ENCODE data around the gene C1S. TPM values are rescaled to one million over a fixed set of nuclear protein-coding genes. Genes with fewer than 3 reads are reported as not detected.
"Not testable (repeated sequence)": the region's sequence is repeated elsewhere in the genome, so short reads cannot be mapped to it uniquely, and the experiment has no call there.

The C1S gene
- total RNA-seq, 2 donors from 2014 or later = 35.8 to 97.2 TPM

GRCh38 chr12:7046383-7047105, 14.0 kb upstream of the C1S start:
- Histone ChIP-seq H3K9me3 (no peaks in the 10 kb centered on the region), H3K27me3 (no peaks in the 10 kb centered on the region), H3K27ac (no peak overlapping the region), H3K9ac (ENCODE audit: low read depth in 2 of 2, low read length in 2 of 2) (no peak overlapping the region), H3K36me3 (no peaks in the 10 kb centered on the region), H3K4me3 (no peak overlapping the region), H3K4me1 (no peaks in the 10 kb centered on the region)
- DNase-seq = no peak
- TF ChIP-seq CTCF (IDR thresholded peaks at IDR 0.05) = no peak
- intact Hi-C loops (cut with DNase I) = no loop called here

GRCh38 chr12:7047306-7047705, 13.2 kb upstream of the C1S start:
- Histone ChIP-seq H3K27ac (no peak overlapping the region), H3K27me3 (no peaks in the 10 kb centered on the region), H3K4me3 (no peak overlapping the region), H3K36me3 (no peaks in the 10 kb centered on the region), H3K9ac (ENCODE audit: low read depth in 2 of 2, low read length in 2 of 2) (no peak overlapping the region), H3K4me1 (no peaks in the 10 kb centered on the region), H3K9me3 (no peaks in the 10 kb centered on the region)
- no peak for DNase-seq
- intact Hi-C loops (cut with DNase I) = no loop called here
- no peak for TF ChIP-seq CTCF (IDR thresholded peaks at IDR 0.05)

GRCh38 chr12:7049445-7049951, 11.0 kb upstream of the C1S start:
- H3K4me1 ChIP-seq; H3K9ac ChIP-seq (ENCODE audit: low read depth in 2 of 2, low read length in 2 of 2); H3K27me3 ChIP-seq; H3K36me3 ChIP-seq; H3K4me3 ChIP-seq; H3K9me3 ChIP-seq; intact Hi-C loops (cut with DNase I); H3K27ac ChIP-seq; DNase-seq: not testable (repeated sequence)

- H3K27ac ChIP-seq; H3K36me3 ChIP-seq; DNase-seq; H3K9ac ChIP-seq (ENCODE audit: low read depth in 2 of 2, low read length in 2 of 2); H3K4me1 ChIP-seq; H3K9me3 ChIP-seq; H3K4me3 ChIP-seq; intact Hi-C loops (cut with DNase I); H3K27me3 ChIP-seq: not testable (repeated sequence)
Observed at GRCh38 chr12:7049973-7050372, 10.5 kb upstream of the C1S start.

GRCh38 chr12:7054925-7055324, 5.6 kb upstream of the C1S start:
- H3K9ac ChIP-seq (ENCODE audit: low read depth in 2 of 2, low read length in 2 of 2) = no peak overlapping the region
- H3K9me3 ChIP-seq = no peaks in the 10 kb centered on the region
- no peak for TF ChIP-seq CTCF (IDR thresholded peaks at IDR 0.05)
- H3K27me3 ChIP-seq = no peaks in the 10 kb centered on the region
- no peak for DNase-seq
- H3K4me1 ChIP-seq = no peaks in the 10 kb centered on the region
- no peak overlapping the region for H3K27ac ChIP-seq
- intact Hi-C loops (cut with DNase I) = no loop called here
- no peak overlapping the region for H3K4me3 ChIP-seq
- H3K36me3 ChIP-seq = no peaks in the 10 kb centered on the region

GRCh38 chr12:7055736-7056135, 4.8 kb upstream of the C1S start:
- DNase-seq; H3K4me1 ChIP-seq; H3K36me3 ChIP-seq; H3K27me3 ChIP-seq; H3K4me3 ChIP-seq; H3K27ac ChIP-seq; H3K9me3 ChIP-seq; H3K9ac ChIP-seq (ENCODE audit: low read depth in 2 of 2, low read length in 2 of 2); intact Hi-C loops (cut with DNase I): not testable (repeated sequence)

- no peak overlapping the region for H3K4me3 ChIP-seq
- DNase-seq = no peak
- intact Hi-C loops (cut with DNase I) = no loop called here
- no peaks in the 10 kb centered on the region for H3K4me1 ChIP-seq
- no peaks in the 10 kb centered on the region for H3K36me3 ChIP-seq
- no peaks in the 10 kb centered on the region for H3K27me3 ChIP-seq
- no peak overlapping the region for H3K9ac ChIP-seq (ENCODE audit: low read depth in 2 of 2, low read length in 2 of 2)
- no peak overlapping the region for H3K27ac ChIP-seq
- H3K9me3 ChIP-seq = no peaks in the 10 kb centered on the region
- no peak for TF ChIP-seq CTCF (IDR thresholded peaks at IDR 0.05)
Observed at GRCh38 chr12:7058163-7058845, 2.2 kb upstream of the C1S start.

Measured in colonic mucosa (tissue), 4 donors.